ENCODE data around the gene NRG2.

DNA sequence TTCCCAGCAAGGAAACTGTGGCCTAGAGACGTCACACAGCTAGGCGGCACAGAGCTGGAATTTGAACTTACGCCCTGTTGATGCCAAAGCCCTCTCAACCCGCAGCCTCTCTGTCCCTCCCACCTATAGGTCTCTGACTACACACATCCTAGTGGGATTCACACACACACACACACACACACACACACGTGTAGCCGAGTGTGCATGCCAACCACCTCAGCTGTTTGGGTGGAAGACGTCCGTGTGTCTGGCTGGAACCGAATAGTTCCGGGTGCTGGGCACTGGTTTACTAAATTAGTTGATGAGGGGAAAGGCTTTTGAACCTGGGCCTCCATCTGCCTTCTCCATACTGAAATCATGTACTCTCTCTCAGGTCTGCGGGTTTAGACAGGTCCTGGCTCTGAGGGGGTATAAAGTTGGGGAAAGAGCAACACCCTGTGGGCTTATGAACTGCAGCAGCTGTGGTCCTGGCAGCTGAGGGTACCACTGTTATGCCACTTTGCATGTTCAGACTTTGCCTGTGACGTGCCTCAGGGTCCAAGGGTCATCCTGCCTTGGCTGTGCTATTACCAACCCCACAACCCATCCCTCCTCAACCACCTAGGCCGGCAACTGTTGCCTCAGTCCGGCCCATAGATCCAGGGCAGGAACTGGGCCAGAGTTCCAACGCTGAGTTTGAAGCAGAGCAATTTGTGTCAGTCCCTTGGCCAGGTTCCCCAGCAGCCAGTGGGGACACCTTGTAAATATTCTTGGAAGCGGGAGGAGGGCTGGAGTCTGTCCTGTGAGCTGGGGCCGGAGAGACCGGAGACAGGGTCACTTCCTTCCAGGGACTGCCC lies 197.0 kb downstream of the NRG2 start:
- TF ChIP-seq, protein P1, sequence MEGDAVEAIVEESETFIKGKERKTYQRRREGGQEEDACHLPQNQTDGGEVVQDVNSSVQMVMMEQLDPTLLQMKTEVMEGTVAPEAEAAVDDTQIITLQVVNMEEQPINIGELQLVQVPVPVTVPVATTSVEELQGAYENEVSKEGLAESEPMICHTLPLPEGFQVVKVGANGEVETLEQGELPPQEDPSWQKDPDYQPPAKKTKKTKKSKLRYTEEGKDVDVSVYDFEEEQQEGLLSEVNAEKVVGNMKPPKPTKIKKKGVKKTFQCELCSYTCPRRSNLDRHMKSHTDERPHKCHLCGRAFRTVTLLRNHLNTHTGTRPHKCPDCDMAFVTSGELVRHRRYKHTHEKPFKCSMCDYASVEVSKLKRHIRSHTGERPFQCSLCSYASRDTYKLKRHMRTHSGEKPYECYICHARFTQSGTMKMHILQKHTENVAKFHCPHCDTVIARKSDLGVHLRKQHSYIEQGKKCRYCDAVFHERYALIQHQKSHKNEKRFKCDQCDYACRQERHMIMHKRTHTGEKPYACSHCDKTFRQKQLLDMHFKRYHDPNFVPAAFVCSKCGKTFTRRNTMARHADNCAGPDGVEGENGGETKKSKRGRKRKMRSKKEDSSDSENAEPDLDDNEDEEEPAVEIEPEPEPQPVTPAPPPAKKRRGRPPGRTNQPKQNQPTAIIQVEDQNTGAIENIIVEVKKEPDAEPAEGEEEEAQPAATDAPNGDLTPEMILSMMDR (IDR thresholded peaks at IDR 0.05; ENCODE audit: insufficient read depth, low read length, poor library complexity, severe bottlenecking), result no peak
- no peak for TF ChIP-seq EZH2phosphoT487 (conservative IDR thresholded peaks at IDR 0.05; ENCODE audit: low read length)
